ENCODE measurements around the gene PHLDB1. TPM values are rescaled to one million over a fixed set of nuclear protein-coding genes. Genes with fewer than 3 reads are reported as not detected.

Gene PHLDB1
- total and polyA plus RNA-seq, 2 donors (not counting 3 experiments of a cell fraction or from before 2014, with no cell fraction given) = 99.7 to 183 TPM

- BruUV-seq (replicated peaks) = no TSS peak
- peaks cover 53 to 82% of the 10 kb centered on the region in 2 experiments for H3K36me3 ChIP-seq (ENCODE audit: control insufficient read depth in 2 of 2, extremely low read depth in 1 of 2, insufficient read depth in 2 of 2, low read length in 2 of 2)
- POLR2A ChIA-PET = no interaction called here
Measured at GRCh38 chr11:118639899-118640298, 32.5 kb downstream of the PHLDB1 start.

More at GRCh38 chr11:118639899-118640298, 32.5 kb downstream of the PHLDB1 start:
- Histone ChIP-seq H3K9me1 (replicated peaks; ENCODE audit: control insufficient read depth, extremely low read depth, insufficient read depth, low read length) (no peaks in the 10 kb centered on the region), H3K9me3 (replicated peaks; ENCODE audit: control insufficient read depth, insufficient read depth, low read length) (no peaks in the 10 kb centered on the region), H3K9ac (replicated peaks; ENCODE audit: extremely low read depth, insufficient read depth, low read length) (no peak overlapping the region), H3K4me2 (ENCODE audit: insufficient read depth, low read length) (no peak overlapping the region), H3K27ac (ENCODE audit: insufficient read depth, low read depth, low read length) (no peak overlapping the region), H3K79me2 (ENCODE audit: control insufficient read depth, insufficient read depth, low read length) (peaks cover 14% of the 10 kb centered on the region), H4K20me1 (replicated peaks; ENCODE audit: control insufficient read depth, extremely low read depth, insufficient read depth, low read length) (no peaks in the 10 kb centered on the region), H3K4me3 (replicated peaks in 1 of 3; ENCODE audit: insufficient read depth in 1 of 3, low read depth in 1 of 3, low read length in 3 of 3) (no peak overlapping the region), H3K27me3 (ENCODE audit: control insufficient read depth in 2 of 2, insufficient read depth in 2 of 2, low read length in 2 of 2) (no peaks in the 10 kb centered on the region), H3K4me1 (ENCODE audit: control insufficient read depth, extremely low read depth, insufficient read depth, low read length) (no peaks in the 10 kb centered on the region), H2AFZ (ENCODE audit: low read depth, low read length) (no peak overlapping the region)
- dilution Hi-C loops (cut with MboI; ENCODE audit: extremely low pct_ligation_motif_present, low sequenced_read_pairs) = no loop called here
- CTCF ChIA-PET = interaction anchor here (0.9 to 1.8 kb wide), 6 partner anchors 8 to 45 kb away, joined by 3 to 6 read pairs (median 4); no protein-coding TSS in a partner anchor
- FAIRE-seq (no peak), DNase-seq (ENCODE audit: low read depth, low spot score) (no peak)
- TF ChIP-seq GATA2 (IDR thresholded peaks at IDR 0.05; ENCODE audit: insufficient read depth, insufficient read length, low read depth, low read length) = no peak
- no peak for TF ChIP-seq POLR2A (IDR thresholded peaks at IDR 0.05; ENCODE audit: low read depth, low read length)
- TF ChIP-seq FOS (IDR thresholded peaks at IDR 0.05; ENCODE audit: borderline replicate concordance, insufficient read depth, low read length) = no peak
- TF ChIP-seq, protein P1, sequence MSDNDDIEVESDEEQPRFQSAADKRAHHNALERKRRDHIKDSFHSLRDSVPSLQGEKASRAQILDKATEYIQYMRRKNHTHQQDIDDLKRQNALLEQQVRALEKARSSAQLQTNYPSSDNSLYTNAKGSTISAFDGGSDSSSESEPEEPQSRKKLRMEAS (IDR thresholded peaks at IDR 0.05; ENCODE audit: insufficient read depth, insufficient read length) = no peak
- no peak for TF ChIP-seq MYC (IDR thresholded peaks at IDR 0.05; ENCODE audit: low read depth, low read length)
- TF ChIP-seq CTCF (IDR thresholded peaks at IDR 0.05; ENCODE audit: extremely low read depth in 1 of 2, insufficient read depth in 1 of 2, low read depth in 1 of 2, low read length in 2 of 2) = no peak
- no peak for TF ChIP-seq POLR2AphosphoS5 (IDR thresholded peaks at IDR 0.05; ENCODE audit: insufficient read depth, low read depth, low read length)
- TF ChIP-seq JUN (IDR thresholded peaks at IDR 0.05; ENCODE audit: borderline replicate concordance, insufficient read depth, insufficient read length, low read depth) = no peak
- no peak for TF ChIP-seq EZH2 (IDR thresholded peaks at IDR 0.05; ENCODE audit: borderline replicate concordance, low read depth, low read length, severe bottlenecking)
- intact Hi-C loops (cut with micrococcal nuclease) = no loop called here
